GM12873 (cell line): Measurements from ENCODE around the gene TCF23.

Experiments
- TF ChIP-seq, protein P1 (sequence below): IDR thresholded peaks from 2 replicates; pipeline ENCODE4 v1.5.1; 2012; ENCODE audit warnings: low read depth, mild to moderate bottlenecking, moderate library complexity, low read length, control low read depth; ENCODE audit not compliant: insufficient read depth; ENCODE audit errors: missing control alignments

The TCF23 gene

DNA sequence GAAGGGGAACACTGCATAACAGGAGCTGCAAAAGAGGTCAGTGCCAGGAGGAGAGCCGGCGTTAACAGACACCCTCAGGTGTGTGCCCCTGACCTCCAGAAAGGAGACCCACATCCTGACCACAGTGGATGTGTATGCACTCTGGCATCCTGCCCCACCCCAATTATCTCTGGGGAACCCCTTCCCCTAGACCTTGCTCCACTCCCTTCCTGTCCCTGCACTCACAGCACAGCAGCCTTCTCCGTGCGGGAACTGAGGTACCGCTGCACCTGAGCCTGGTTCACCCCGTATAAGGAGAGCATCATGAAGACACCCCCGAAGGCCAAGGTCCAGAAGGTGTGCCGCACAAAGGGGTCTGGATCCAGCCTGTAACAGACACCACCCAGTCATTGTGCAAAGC lies 55.8 kb downstream of the TCF23 start:
- TF ChIP-seq, protein P1, sequence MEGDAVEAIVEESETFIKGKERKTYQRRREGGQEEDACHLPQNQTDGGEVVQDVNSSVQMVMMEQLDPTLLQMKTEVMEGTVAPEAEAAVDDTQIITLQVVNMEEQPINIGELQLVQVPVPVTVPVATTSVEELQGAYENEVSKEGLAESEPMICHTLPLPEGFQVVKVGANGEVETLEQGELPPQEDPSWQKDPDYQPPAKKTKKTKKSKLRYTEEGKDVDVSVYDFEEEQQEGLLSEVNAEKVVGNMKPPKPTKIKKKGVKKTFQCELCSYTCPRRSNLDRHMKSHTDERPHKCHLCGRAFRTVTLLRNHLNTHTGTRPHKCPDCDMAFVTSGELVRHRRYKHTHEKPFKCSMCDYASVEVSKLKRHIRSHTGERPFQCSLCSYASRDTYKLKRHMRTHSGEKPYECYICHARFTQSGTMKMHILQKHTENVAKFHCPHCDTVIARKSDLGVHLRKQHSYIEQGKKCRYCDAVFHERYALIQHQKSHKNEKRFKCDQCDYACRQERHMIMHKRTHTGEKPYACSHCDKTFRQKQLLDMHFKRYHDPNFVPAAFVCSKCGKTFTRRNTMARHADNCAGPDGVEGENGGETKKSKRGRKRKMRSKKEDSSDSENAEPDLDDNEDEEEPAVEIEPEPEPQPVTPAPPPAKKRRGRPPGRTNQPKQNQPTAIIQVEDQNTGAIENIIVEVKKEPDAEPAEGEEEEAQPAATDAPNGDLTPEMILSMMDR = no peak

DNA sequence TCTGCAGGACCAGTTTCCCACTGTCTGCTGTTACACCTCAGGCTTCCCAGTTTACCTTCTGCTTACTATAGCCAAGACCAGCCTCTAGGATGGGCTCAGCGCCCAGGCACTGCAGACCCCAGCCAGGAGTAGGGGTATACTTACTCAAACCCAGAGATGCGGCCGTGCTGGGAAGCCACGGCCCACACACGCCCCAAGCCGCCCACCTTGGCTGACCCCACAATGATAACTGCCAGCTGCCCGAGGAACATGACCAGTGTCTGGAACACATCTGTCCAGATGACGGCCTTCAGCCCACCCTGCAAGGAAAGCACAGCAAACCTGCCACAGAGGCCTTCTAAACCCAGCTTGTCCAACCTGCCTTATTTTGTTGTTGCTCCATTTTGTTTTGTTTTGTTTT lies 56.4 kb downstream of the TCF23 start:
- TF ChIP-seq, protein P1 = no peak

DNA sequence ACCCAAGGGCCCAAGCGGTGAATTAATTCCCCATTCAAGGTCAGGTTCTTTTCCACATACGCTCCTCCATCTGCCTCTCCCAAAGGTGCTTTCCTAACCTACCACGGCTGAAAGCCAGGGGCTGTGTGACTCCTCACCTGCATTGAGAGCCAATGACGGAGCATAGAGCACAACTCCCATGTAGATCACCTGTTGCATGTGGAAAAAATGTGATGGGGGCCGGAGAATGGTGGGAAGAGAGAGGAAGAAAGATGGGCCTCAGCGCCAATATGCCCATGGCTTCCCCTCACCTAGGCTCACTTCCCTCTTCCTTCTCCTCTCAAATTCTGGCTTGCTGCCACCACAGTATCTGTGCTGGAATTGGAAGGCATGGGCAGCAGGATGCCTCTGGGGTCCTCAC lies 57.5 kb downstream of the TCF23 start:
- TF ChIP-seq, protein P1 = no peak
